Caco-2 (cell line): ENCODE data around the gene FAAH. TPM values are rescaled to one million over a fixed set of nuclear protein-coding genes. Genes with fewer than 3 reads are reported as not detected.

Experiments
- BruUV-seq: library from RNA; stranded (reverse); fragments of 400-500 nt; replicated peaks from 2 replicates; lab custom pipeline; 2021; lab: Mats Ljungman, UMichigan
- CTCF ChIA-PET: fragments of 300-600 bp; sonication (Branson Sonifier 250); formaldehyde crosslinking; loops from one replicate; lab custom pipeline; 2022; ENCODE audit warnings: antibody characterized with exemption; lab: Charles Lee
- POLR2A ChIA-PET: fragments of 300-600 bp; sonication (Branson Sonifier 250); formaldehyde crosslinking; loops from one replicate; lab custom pipeline; 2022; ENCODE audit warnings: antibody characterized with exemption; lab: Charles Lee
- DNase-seq, 2 experiments: peaks; one replicate each; pipeline versions ENCODE4 v3.0.0 to v3.0.0-alpha.2; 2020 to 2022
- H3K27me3 ChIP-seq: replicated peaks from 2 replicates; pipeline ENCODE4 v1.6.0; 2011; ENCODE audit warnings: low read length; ENCODE audit not compliant: control insufficient read depth, insufficient read depth
- H3K36me3 ChIP-seq: 2 replicates; pipeline ENCODE4 v1.5.1; 2011; ENCODE audit warnings: low read length; ENCODE audit not compliant: control insufficient read depth, insufficient read depth
- H3K4me1 ChIP-seq: fragments of 250-450 bp; sonication (Bioruptor Pico); 2 replicates; pipeline ENCODE4 v1.5.1; 2020; ENCODE audit warnings: mild to moderate bottlenecking
- H3K4me3 ChIP-seq: 2 replicates; pipeline ENCODE4 v1.5.1; 2011; ENCODE audit warnings: low read depth, mild to moderate bottlenecking, control low read depth, low read length
- H3K9me3 ChIP-seq: fragments of 250-450 bp; sonication (Bioruptor Pico); 2 replicates; pipeline ENCODE4 v1.5.1; 2020; ENCODE audit warnings: mild to moderate bottlenecking, moderate library complexity
- H3K27ac Mint-ChIP-seq: one replicate; pipeline ENCODE4 v1.8.0; 2022; ENCODE audit warnings: mixed read lengths; ENCODE audit not compliant: unreplicated experiment
- H3K27me3 Mint-ChIP-seq: one replicate; pipeline ENCODE4 v1.8.0; 2022; ENCODE audit warnings: mixed read lengths; ENCODE audit not compliant: insufficient read depth, unreplicated experiment
- H3K36me3 Mint-ChIP-seq: one replicate; pipeline ENCODE4 v1.8.0; 2022; ENCODE audit warnings: mild to moderate bottlenecking, mixed read lengths; ENCODE audit not compliant: insufficient read depth, unreplicated experiment
- H3K4me1 Mint-ChIP-seq: one replicate; pipeline ENCODE4 v1.8.0; 2022; ENCODE audit warnings: low read depth, mixed read lengths; ENCODE audit not compliant: unreplicated experiment
- H3K4me3 Mint-ChIP-seq: one replicate; pipeline ENCODE4 v1.8.0; 2022; ENCODE audit warnings: mild to moderate bottlenecking, moderate library complexity, mixed read lengths; ENCODE audit not compliant: unreplicated experiment
- H3K9me3 Mint-ChIP-seq: one replicate; pipeline ENCODE4 v1.8.0; 2022; ENCODE audit warnings: mixed read lengths; ENCODE audit not compliant: unreplicated experiment
- intact Hi-C: fragments of 100-400 bp; cut with micrococcal nuclease; formaldehyde crosslinking; loops from one replicate; pipeline ENCODE4 v1.10.0; 2022; ENCODE audit not compliant: unreplicated experiment
- total RNA-seq: library from RNA; stranded (reverse); gene quantifications from 2 replicates; pipeline ENCODE4 v1.2.3, GENCODE V29; 2022
- TF ChIP-seq, protein P1 (sequence below), 2 experiments: fragments of 200-600 bp in 1 of 2; IDR thresholded peaks; 1 replicate in 1 of 2; 2 replicates in 1 of 2; pipeline versions ENCODE4 v1.5.1 to v1.8.0; 2011 to 2022; ENCODE audit warnings: antibody characterized with exemption in 1 of 2, control low read depth in 1 of 2, inconsistent platforms in 1 of 2, low read depth in 1 of 2, low read length in 1 of 2, mild to moderate bottlenecking in 1 of 2, moderate library complexity in 1 of 2; ENCODE audit not compliant: insufficient read depth in 1 of 2, severe bottlenecking in 1 of 2, unreplicated experiment in 1 of 2

Gene FAAH
- total RNA-seq, 1 experiment from 2014 or later = 29.1 TPM

DNA sequence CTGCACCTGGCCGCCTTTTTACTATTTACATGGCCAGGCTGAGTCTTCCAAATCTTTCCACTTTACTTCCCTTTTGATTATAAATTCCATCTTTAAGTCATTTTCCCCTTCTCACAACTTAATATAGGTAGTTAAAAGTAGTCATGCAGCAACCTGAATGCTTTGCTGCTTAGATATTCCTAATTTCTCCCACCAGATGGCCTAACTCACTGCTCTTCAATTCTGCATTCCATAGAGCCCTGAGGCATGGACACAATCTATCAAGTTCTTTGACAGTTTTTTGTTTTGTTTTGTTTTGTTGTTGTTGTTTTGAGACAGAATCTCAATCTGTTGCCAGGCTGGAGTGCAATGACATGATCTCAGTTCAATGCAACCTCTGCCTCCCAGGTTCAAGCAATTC lies 21.7 kb upstream of the FAAH start:
- BruUV-seq = no TSS peak
- no peaks in the 10 kb centered on the region for H3K36me3 ChIP-seq
- no peaks in the 10 kb centered on the region for H3K9me3 ChIP-seq
- no peaks in the 10 kb centered on the region for H3K27me3 ChIP-seq
- Mint-ChIP-seq H3K4me1 (peaks cover 19% of the 10 kb centered on the region), H3K9me3 (no peaks in the 10 kb centered on the region), H3K36me3 (peaks cover 5% of the 10 kb centered on the region), H3K27ac (no peak overlapping the region), H3K27me3 (no peaks in the 10 kb centered on the region), H3K4me3 (no peak overlapping the region)
- peaks cover 12% of the 10 kb centered on the region for H3K4me1 ChIP-seq
- no peak overlapping the region for H3K4me3 ChIP-seq
- CTCF ChIA-PET = no interaction called here
- intact Hi-C loops = no loop called here
- DNase-seq = no peak
- TF ChIP-seq, protein P1, sequence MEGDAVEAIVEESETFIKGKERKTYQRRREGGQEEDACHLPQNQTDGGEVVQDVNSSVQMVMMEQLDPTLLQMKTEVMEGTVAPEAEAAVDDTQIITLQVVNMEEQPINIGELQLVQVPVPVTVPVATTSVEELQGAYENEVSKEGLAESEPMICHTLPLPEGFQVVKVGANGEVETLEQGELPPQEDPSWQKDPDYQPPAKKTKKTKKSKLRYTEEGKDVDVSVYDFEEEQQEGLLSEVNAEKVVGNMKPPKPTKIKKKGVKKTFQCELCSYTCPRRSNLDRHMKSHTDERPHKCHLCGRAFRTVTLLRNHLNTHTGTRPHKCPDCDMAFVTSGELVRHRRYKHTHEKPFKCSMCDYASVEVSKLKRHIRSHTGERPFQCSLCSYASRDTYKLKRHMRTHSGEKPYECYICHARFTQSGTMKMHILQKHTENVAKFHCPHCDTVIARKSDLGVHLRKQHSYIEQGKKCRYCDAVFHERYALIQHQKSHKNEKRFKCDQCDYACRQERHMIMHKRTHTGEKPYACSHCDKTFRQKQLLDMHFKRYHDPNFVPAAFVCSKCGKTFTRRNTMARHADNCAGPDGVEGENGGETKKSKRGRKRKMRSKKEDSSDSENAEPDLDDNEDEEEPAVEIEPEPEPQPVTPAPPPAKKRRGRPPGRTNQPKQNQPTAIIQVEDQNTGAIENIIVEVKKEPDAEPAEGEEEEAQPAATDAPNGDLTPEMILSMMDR (IDR thresholded peaks at IDR 0.05; ENCODE audit: insufficient read depth in 1 of 2, low read depth in 1 of 2, low read length in 1 of 2, severe bottlenecking in 1 of 2, unreplicated experiment in 1 of 2) = peak in 1 of 2 experiments; percentile 15
- POLR2A ChIA-PET = interaction anchor here (0.6 kb wide), 1 partner anchor 125 kb away, joined by 3 read pairs; the partner anchor contains the start of gene RAD54L

DNA sequence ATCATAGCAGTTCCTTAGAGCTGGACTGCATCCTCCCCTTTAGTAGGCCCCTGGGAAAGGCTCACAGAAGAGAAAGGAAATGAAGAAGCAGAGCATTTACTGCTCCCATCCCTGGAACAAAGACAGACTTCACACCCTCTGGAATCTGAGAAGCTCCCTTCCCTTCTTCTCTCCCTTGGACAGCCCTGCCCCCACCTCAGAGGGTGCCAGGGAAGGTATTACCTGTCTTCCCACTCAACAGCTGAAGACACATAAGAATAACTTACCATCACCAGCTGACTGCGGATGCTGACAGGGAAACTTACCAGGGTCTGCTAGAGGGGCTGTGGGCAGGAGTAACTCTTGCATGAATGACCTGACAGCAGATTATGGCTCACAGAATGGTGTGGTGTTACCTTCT lies 14.1 kb upstream of the FAAH start:
- Mint-ChIP-seq H3K4me1 (no peaks in the 10 kb centered on the region), H3K27ac (no peak overlapping the region), H3K27me3 (no peaks in the 10 kb centered on the region), H3K36me3 (no peaks in the 10 kb centered on the region), H3K4me3 (no peak overlapping the region), H3K9me3 (no peaks in the 10 kb centered on the region)
- Histone ChIP-seq H3K4me1 (no peaks in the 10 kb centered on the region), H3K4me3 (no peak overlapping the region), H3K36me3 (no peaks in the 10 kb centered on the region), H3K27me3 (no peaks in the 10 kb centered on the region), H3K9me3 (peaks cover 3% of the 10 kb centered on the region; the same call in 1 of the 2 replicates)
- no TSS peak for BruUV-seq
- intact Hi-C loops = no loop called here
- POLR2A ChIA-PET = no interaction called here
- TF ChIP-seq, protein P1 (IDR thresholded peaks at IDR 0.05; ENCODE audit: insufficient read depth in 1 of 2, low read depth in 1 of 2, low read length in 1 of 2, severe bottlenecking in 1 of 2, unreplicated experiment in 1 of 2) = no peak
- DNase-seq = no peak
- CTCF ChIA-PET = no interaction called here

DNA sequence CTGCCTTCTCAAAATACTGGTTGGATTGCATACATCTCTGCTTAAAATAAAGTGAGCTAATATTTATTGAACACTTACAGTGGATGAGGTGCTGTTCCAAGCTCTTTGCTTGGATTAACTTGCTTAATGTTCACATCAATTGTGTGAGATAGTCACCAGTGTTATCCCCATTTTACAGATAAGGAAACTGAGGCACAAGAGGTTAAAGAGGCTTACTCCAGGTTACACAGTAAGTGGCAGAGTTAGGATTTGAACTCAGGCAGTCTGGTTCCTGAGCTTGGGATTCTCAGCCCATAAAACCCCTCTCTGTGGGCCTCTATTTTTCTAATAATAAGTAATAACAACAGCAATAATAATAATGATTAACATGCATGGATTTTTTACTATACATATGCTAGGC lies 13.6 kb upstream of the FAAH start:
- H3K36me3 ChIP-seq = no peaks in the 10 kb centered on the region
- TF ChIP-seq, protein P1 (IDR thresholded peaks at IDR 0.05; ENCODE audit: insufficient read depth in 1 of 2, low read depth in 1 of 2, low read length in 1 of 2, severe bottlenecking in 1 of 2, unreplicated experiment in 1 of 2) = no peak
- H3K4me3 Mint-ChIP-seq = no peak overlapping the region
- H3K27me3 ChIP-seq = no peaks in the 10 kb centered on the region
- H3K27me3 Mint-ChIP-seq = no peaks in the 10 kb centered on the region
- no peaks in the 10 kb centered on the region for H3K36me3 Mint-ChIP-seq
- no peak overlapping the region for H3K27ac Mint-ChIP-seq
- no peaks in the 10 kb centered on the region for H3K4me1 Mint-ChIP-seq
- ChIA-PET POLR2A (no interaction called here), CTCF (no interaction called here)
- intact Hi-C loops = no loop called here
- no peak overlapping the region for H3K4me3 ChIP-seq
- no TSS peak for BruUV-seq
- peaks cover 3% of the 10 kb centered on the region; the same call in 1 of the 2 replicates for H3K9me3 ChIP-seq
- no peak for DNase-seq
- no peaks in the 10 kb centered on the region for H3K9me3 Mint-ChIP-seq
- H3K4me1 ChIP-seq = no peaks in the 10 kb centered on the region
